GM23338 (cell line): ENCODE measurements around the gene ARF6. TPM values are rescaled to one million over a fixed set of nuclear protein-coding genes. Genes with fewer than 3 reads are reported as not detected.

Experiments used
- ATAC-seq: fragments of 200-7000 bp; cut with Tn5 transposase; 3 replicates; pipeline ENCODE4 v1.9.1; 2020
- DNase-seq: peaks from one replicate; pipeline ENCODE4 v3.0.0-alpha.2; 2015; ENCODE audit warnings: low spot score
- H2AFZ ChIP-seq: fragments of 200-600 bp; sonication (generic); 2 replicates; pipeline ENCODE4 v1.8.0; 2016; ENCODE audit warnings: antibody characterized with exemption, mild to moderate bottlenecking, moderate library complexity
- H3F3A ChIP-seq: fragments of 200-600 bp; sonication (generic); replicated peaks from 2 replicates; pipeline ENCODE4 v1.8.0; 2017; ENCODE audit warnings: antibody characterized with exemption, mixed run types, low read depth
- H3K27ac ChIP-seq: fragments of 200-600 bp; sonication (generic); 2 replicates; pipeline ENCODE4 v1.6.1; 2016; ENCODE audit warnings: low read depth
- H3K27me3 ChIP-seq: fragments of 200-600 bp; sonication (generic); 2 replicates; pipeline ENCODE4 v1.8.0; 2016; ENCODE audit warnings: mild to moderate bottlenecking, mixed run types, moderate library complexity; ENCODE audit not compliant: insufficient read depth
- H3K36me3 ChIP-seq: fragments of 200-600 bp; sonication (generic); 2 replicates; pipeline ENCODE4 v1.8.0; 2016; ENCODE audit warnings: mild to moderate bottlenecking; ENCODE audit not compliant: insufficient read depth
- H3K4me1 ChIP-seq: fragments of 200-600 bp; sonication (generic); 2 replicates; pipeline ENCODE4 v1.8.0; 2016; ENCODE audit warnings: mild to moderate bottlenecking, moderate library complexity; ENCODE audit not compliant: insufficient read depth
- H3K4me2 ChIP-seq: fragments of 200-600 bp; sonication (generic); 2 replicates; pipeline ENCODE4 v1.7.1; 2017; ENCODE audit warnings: mixed run types
- H3K4me3 ChIP-seq: fragments of 200-600 bp; sonication (generic); 2 replicates; pipeline ENCODE4 v1.6.1; 2016; ENCODE audit warnings: mixed run types
- H3K79me2 ChIP-seq: fragments of 200-600 bp; sonication (generic); replicated peaks from 2 replicates; pipeline ENCODE4 v1.8.0; 2017; ENCODE audit warnings: mild to moderate bottlenecking; ENCODE audit not compliant: insufficient read depth
- H3K9me2 ChIP-seq: fragments of 200-600 bp; sonication (generic); 2 replicates; pipeline ENCODE4 v1.8.0; 2017; ENCODE audit not compliant: insufficient read depth
- H4K20me1 ChIP-seq: fragments of 200-600 bp; sonication (generic); replicated peaks from 2 replicates; pipeline ENCODE4 v1.8.0; 2017; ENCODE audit warnings: mild to moderate bottlenecking; ENCODE audit not compliant: insufficient read depth
- H3K27ac Mint-ChIP-seq: 2 replicates; pipeline ENCODE4 v1.8.0; 2020; ENCODE audit warnings: inconsistent platforms, mild to moderate bottlenecking, moderate library complexity, mixed read lengths
- H3K27me3 Mint-ChIP-seq: 3 replicates; pipeline ENCODE4 v1.8.0; 2022; ENCODE audit warnings: low read depth, mild to moderate bottlenecking, moderate library complexity, mixed read lengths, inconsistent platforms; ENCODE audit not compliant: insufficient read depth, poor library complexity
- H3K36me3 Mint-ChIP-seq: 3 replicates; pipeline ENCODE4 v1.8.0; 2021; ENCODE audit warnings: low read depth, mild to moderate bottlenecking, inconsistent platforms, moderate library complexity, mixed read lengths
- H3K4me1 Mint-ChIP-seq: 3 replicates; pipeline ENCODE4 v1.8.0; 2020; ENCODE audit warnings: mild to moderate bottlenecking, inconsistent platforms, mixed read lengths
- H3K4me3 Mint-ChIP-seq: 3 replicates; pipeline ENCODE4 v1.8.0; 2021; ENCODE audit warnings: moderate library complexity, mild to moderate bottlenecking, inconsistent platforms, mixed read lengths
- H3K9me3 Mint-ChIP-seq: 3 replicates; pipeline ENCODE4 v1.8.0; 2020; ENCODE audit warnings: moderate library complexity, mild to moderate bottlenecking, inconsistent platforms, mixed read lengths
- CREB1 ChIP-seq: fragments of 250-450 bp; sonication (Bioruptor Pico); IDR thresholded peaks from 2 replicates; pipeline ENCODE4 v1.5.0; 2020; ENCODE audit warnings: low read depth, mild to moderate bottlenecking, moderate library complexity
- CTCF ChIP-seq, 2 experiments: fragments of 200-600 bp in 1 of 2; sonication (generic) in 1 of 2; conservative IDR thresholded peaks; 2 replicates each; pipeline versions ENCODE4 v1.5.1 to v1.6.1; 2016 to 2017; ENCODE audit warnings: antibody characterized with exemption in 2 of 2, low read depth in 2 of 2, mild to moderate bottlenecking in 2 of 2, moderate library complexity in 1 of 2
- POLR2AphosphoS5 ChIP-seq: IDR thresholded peaks from 2 replicates; pipeline ENCODE4 v1.6.1; 2016; ENCODE audit warnings: antibody characterized with exemption, low read depth
- REST ChIP-seq: IDR thresholded peaks from one replicate; pipeline ENCODE4 v1.6.1; 2018; ENCODE audit warnings: antibody characterized with exemption; ENCODE audit not compliant: unreplicated experiment
- STAT1 ChIP-seq: IDR thresholded peaks from one replicate; pipeline ENCODE4 v1.6.1; 2016; ENCODE audit warnings: antibody characterized with exemption; ENCODE audit not compliant: unreplicated experiment
- ZNF331 ChIP-seq: fragments of 250-450 bp; sonication (Bioruptor Pico); IDR thresholded peaks from 2 replicates; pipeline ENCODE4 v1.5.0; 2020; ENCODE audit warnings: low read depth, mild to moderate bottlenecking, moderate library complexity
- polyA plus RNA-seq: library from polyadenylated mRNA; unstranded; fragments of >200 nt; fragmentation: Nextera tagmentation; extraction: Ambion mirVana; gene quantifications from 2 replicates; pipeline ENCODE4 v1.2.1, GENCODE V29; 2016
- total RNA-seq: library from RNA; depleted of rRNA; stranded (reverse); fragments of >200 nt; shearing (Covaris generic); gene quantifications from 2 replicates; pipeline ENCODE4 v1.2.3, GENCODE V29; 2014

Gene ARF6
- total and polyA plus RNA-seq, 2 experiments from 2014 or later, result 47.8 to 73.1 TPM

DNA sequence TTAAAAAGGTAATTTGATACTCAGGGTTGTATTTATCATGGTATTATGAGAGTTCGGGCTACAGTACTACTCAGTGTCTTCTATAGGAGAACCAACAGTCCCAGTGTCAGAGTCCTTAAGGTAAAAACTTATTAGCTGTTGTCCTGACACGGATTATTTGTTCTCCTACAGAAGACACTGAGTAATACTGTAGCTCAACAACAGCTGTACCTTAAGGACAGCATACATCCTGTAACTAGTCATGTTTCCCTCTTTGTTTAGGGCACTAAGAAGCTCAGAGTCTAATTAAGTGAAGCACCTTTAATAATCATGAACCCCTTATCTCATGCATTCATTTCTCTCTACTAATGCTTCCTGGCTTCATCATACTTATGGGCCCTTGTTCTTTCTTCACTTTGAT lies 33.9 kb downstream of the ARF6 start (continued):
- no peak for TF ChIP-seq ZNF331 (CRISPR knock-in tag)
- TF ChIP-seq CTCF (conservative IDR thresholded peaks at IDR 0.05; ENCODE audit: low read depth in 2 of 2), result no peak
- TF ChIP-seq REST, result no peak
- TF ChIP-seq CREB1, result no peak

DNA sequence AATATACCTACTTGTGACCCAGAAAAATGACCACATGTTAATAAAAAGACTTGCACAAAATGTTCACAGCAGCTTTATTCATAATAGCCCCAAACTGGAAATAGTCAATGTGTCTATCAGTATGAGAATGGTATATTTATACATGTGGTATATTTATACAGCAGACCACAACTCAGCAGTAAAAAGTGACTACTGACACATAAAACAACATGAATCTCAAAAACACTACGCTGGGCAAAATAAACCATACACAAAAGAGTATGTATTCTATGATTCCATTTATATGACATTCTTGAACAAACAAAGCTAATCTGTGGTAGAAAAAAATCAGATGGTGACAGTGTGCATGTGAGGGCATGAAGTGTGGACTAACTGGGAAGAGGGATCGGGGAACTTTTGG lies 35.1 kb downstream of the ARF6 start:
- DNase-seq, result no peak
- H3K4me2 ChIP-seq, result no peak overlapping the region
- Mint-ChIP-seq H3K9me3 (no peaks in the 10 kb centered on the region), H3K4me3 (no peak overlapping the region), H3K4me1 (peaks cover 9% of the 10 kb centered on the region), H3K27me3 (peaks cover 4% of the 10 kb centered on the region), H3K36me3 (no peaks in the 10 kb centered on the region), H3K27ac (no peak overlapping the region)
- H3K4me1 ChIP-seq, result peaks cover 10% of the 10 kb centered on the region
- H3K79me2 ChIP-seq, result no peaks in the 10 kb centered on the region
- no peak for TF ChIP-seq CREB1
- TF ChIP-seq REST, result no peak
- no peak for TF ChIP-seq STAT1
- no peak for TF ChIP-seq POLR2AphosphoS5
- H3K27me3 ChIP-seq, result no peaks in the 10 kb centered on the region
- H4K20me1 ChIP-seq, result no peaks in the 10 kb centered on the region
- no peaks in the 10 kb centered on the region for H3K36me3 ChIP-seq
- no peaks in the 10 kb centered on the region for H3F3A ChIP-seq
- H3K9me2 ChIP-seq, result no peaks in the 10 kb centered on the region
- ATAC-seq, result no peak
- no peak overlapping the region for H2AFZ ChIP-seq
- no peak overlapping the region for H3K4me3 ChIP-seq
- no peak overlapping the region for H3K27ac ChIP-seq
